Astrocyte (in vitro differentiated cells and primary cell): ENCODE data around the gene CD22. TPM values are rescaled to one million over a fixed set of nuclear protein-coding genes. Genes with fewer than 3 reads are reported as not detected.

Source experiments
- DNase-seq: peaks from one replicate; pipeline ENCODE4 v3.0.0-alpha.2; 2010; ENCODE audit warnings: low read depth
- FAIRE-seq: peaks from 2 replicates; lab custom pipeline; 2011; peaks lifted over from hg19 to GRCh38; lab: Jason Lieb, UNC
- H2AFZ ChIP-seq: 2 replicates; pipeline ENCODE4 v1.6.0; 2012; ENCODE audit warnings: low read depth, low read length, inconsistent platforms
- H3K27ac ChIP-seq: 2 replicates; pipeline ENCODE4 v1.5.1; 2011; ENCODE audit warnings: low read depth, low read length, inconsistent platforms
- H3K27me3 ChIP-seq: 2 replicates; pipeline ENCODE4 v1.6.0; 2011; ENCODE audit warnings: low read length, inconsistent platforms; ENCODE audit not compliant: insufficient read depth
- H3K36me3 ChIP-seq: 2 replicates; pipeline ENCODE4 v1.5.1; 2011; ENCODE audit warnings: low read length, inconsistent platforms; ENCODE audit not compliant: insufficient read depth
- H3K4me1 ChIP-seq: 2 replicates; pipeline ENCODE4 v1.5.1; 2011; ENCODE audit warnings: low read length, inconsistent platforms; ENCODE audit not compliant: insufficient read depth
- H3K4me2 ChIP-seq: 2 replicates; pipeline ENCODE4 v1.6.0; 2012; ENCODE audit warnings: low read length, inconsistent platforms
- H3K4me3 ChIP-seq: 2 replicates; pipeline ENCODE4 v1.5.1; 2011; ENCODE audit warnings: low read depth, mild to moderate bottlenecking, low read length, inconsistent platforms; ENCODE audit not compliant: insufficient read depth
- H3K79me2 ChIP-seq: 2 replicates; pipeline ENCODE4 v1.6.0; 2012; ENCODE audit warnings: mild to moderate bottlenecking, low read length, inconsistent platforms; ENCODE audit not compliant: insufficient read depth
- H3K9ac ChIP-seq: 2 replicates; pipeline ENCODE4 v1.6.0; 2012; ENCODE audit warnings: mild to moderate bottlenecking, low read length, inconsistent platforms
- H3K9me3 ChIP-seq: 2 replicates; pipeline ENCODE4 v1.5.1; 2012; ENCODE audit warnings: low read depth, mild to moderate bottlenecking, low read length, inconsistent platforms; ENCODE audit not compliant: insufficient read depth
- H4K20me1 ChIP-seq: 2 replicates; pipeline ENCODE4 v1.6.0; 2012; ENCODE audit warnings: low read length, inconsistent platforms; ENCODE audit not compliant: insufficient read depth
- H3K27ac Mint-ChIP-seq: one replicate; pipeline ENCODE4 v1.8.0; 2021; ENCODE audit warnings: mild to moderate bottlenecking, mixed read lengths; ENCODE audit not compliant: unreplicated experiment
- H3K27me3 Mint-ChIP-seq: one replicate; pipeline ENCODE4 v1.8.0; 2021; ENCODE audit warnings: low read depth, mixed read lengths; ENCODE audit not compliant: unreplicated experiment
- H3K36me3 Mint-ChIP-seq: one replicate; pipeline ENCODE4 v1.8.0; 2021; ENCODE audit warnings: low read depth, mixed read lengths; ENCODE audit not compliant: unreplicated experiment
- H3K4me1 Mint-ChIP-seq: one replicate; pipeline ENCODE4 v1.8.0; 2021; ENCODE audit warnings: low read depth, mixed read lengths; ENCODE audit not compliant: unreplicated experiment
- H3K4me3 Mint-ChIP-seq: one replicate; pipeline ENCODE4 v1.8.0; 2021; ENCODE audit warnings: mild to moderate bottlenecking, moderate library complexity, mixed read lengths; ENCODE audit not compliant: unreplicated experiment
- H3K9me3 Mint-ChIP-seq: one replicate; pipeline ENCODE4 v1.8.0; 2021; ENCODE audit warnings: mild to moderate bottlenecking, mixed read lengths; ENCODE audit not compliant: unreplicated experiment
- CTCF ChIP-seq: IDR thresholded peaks from 2 replicates; pipeline ENCODE4 v1.5.1; 2011; ENCODE audit warnings: low read depth, mild to moderate bottlenecking, inconsistent platforms, low read length, moderate library complexity; ENCODE audit not compliant: insufficient read depth
- EZH2 ChIP-seq: IDR thresholded peaks from 2 replicates; pipeline ENCODE4 v1.6.1; 2012; ENCODE audit warnings: mild to moderate bottlenecking, low read length, inconsistent platforms; ENCODE audit not compliant: insufficient read depth
- total RNA-seq: library from RNA; stranded (reverse); gene quantifications from 2 replicates; pipeline ENCODE4 v1.2.1, GENCODE V29; 2021

CD22 gene
- total RNA-seq, 1 donor from 2014 or later, result not detected

- no peak for FAIRE-seq
- Mint-ChIP-seq H3K4me1 (peaks cover under 1% of the 10 kb centered on the region), H3K27me3 (peaks cover 14% of the 10 kb centered on the region), H3K4me3 (no peak overlapping the region), H3K9me3 (no peaks in the 10 kb centered on the region), H3K36me3 (no peaks in the 10 kb centered on the region), H3K27ac (no peak overlapping the region)
- Histone ChIP-seq H3K4me3 (no peak overlapping the region), H3K9ac (no peak overlapping the region), H3K27ac (no peak overlapping the region), H3K4me2 (no peak overlapping the region), H3K79me2 (no peaks in the 10 kb centered on the region), H3K27me3 (no peaks in the 10 kb centered on the region), H3K9me3 (peaks cover 9% of the 10 kb centered on the region), H3K4me1 (no peaks in the 10 kb centered on the region), H2AFZ (no peak overlapping the region), H4K20me1 (no peaks in the 10 kb centered on the region), H3K36me3 (no peaks in the 10 kb centered on the region)
- TF ChIP-seq CTCF, result no peak
- no peak for TF ChIP-seq EZH2
- DNase-seq, result no peak
Observed at GRCh38 chr19:35298561-35298972, 30.4 kb upstream of the CD22 start.

- H3K27ac ChIP-seq, result no peak overlapping the region
- no peak overlapping the region for H2AFZ ChIP-seq
- no peaks in the 10 kb centered on the region for H3K4me1 ChIP-seq
- no peak overlapping the region for H3K9ac ChIP-seq
- no peak overlapping the region for H3K4me2 ChIP-seq
- Mint-ChIP-seq H3K36me3 (no peaks in the 10 kb centered on the region), H3K9me3 (no peaks in the 10 kb centered on the region), H3K4me1 (peaks cover 4% of the 10 kb centered on the region), H3K27me3 (peaks cover 14% of the 10 kb centered on the region), H3K4me3 (no peak overlapping the region), H3K27ac (no peak overlapping the region)
- FAIRE-seq (no peak), DNase-seq (no peak)
- H3K79me2 ChIP-seq, result no peaks in the 10 kb centered on the region
- H3K4me3 ChIP-seq, result no peak overlapping the region
- no peaks in the 10 kb centered on the region for H3K27me3 ChIP-seq
- H3K9me3 ChIP-seq, result peaks cover 9% of the 10 kb centered on the region
- no peak for TF ChIP-seq EZH2
- no peak for TF ChIP-seq CTCF
- no peaks in the 10 kb centered on the region for H4K20me1 ChIP-seq
- no peaks in the 10 kb centered on the region for H3K36me3 ChIP-seq
Observed at GRCh38 chr19:35299523-35300338, 29.3 kb upstream of the CD22 start.

- H3K27me3 Mint-ChIP-seq, result peaks cover 14% of the 10 kb centered on the region
- Histone ChIP-seq H2AFZ (no peak overlapping the region), H4K20me1 (no peaks in the 10 kb centered on the region), H3K27me3 (no peaks in the 10 kb centered on the region), H3K79me2 (no peaks in the 10 kb centered on the region), H3K4me2 (no peak overlapping the region), H3K9ac (no peak overlapping the region), H3K4me3 (no peak overlapping the region), H3K9me3 (peaks cover 9% of the 10 kb centered on the region), H3K4me1 (no peaks in the 10 kb centered on the region), H3K36me3 (no peaks in the 10 kb centered on the region), H3K27ac (no peak overlapping the region)
- no peaks in the 10 kb centered on the region for H3K36me3 Mint-ChIP-seq
- H3K4me3 Mint-ChIP-seq, result no peak overlapping the region
- FAIRE-seq, result no peak
- DNase-seq, result no peak
- peaks cover 4% of the 10 kb centered on the region for H3K4me1 Mint-ChIP-seq
- H3K9me3 Mint-ChIP-seq, result no peaks in the 10 kb centered on the region
- TF ChIP-seq CTCF, result no peak
- no peak for TF ChIP-seq EZH2
- no peak overlapping the region for H3K27ac Mint-ChIP-seq
Observed at GRCh38 chr19:35300339-35300649, 28.7 kb upstream of the CD22 start.
